M059J (cell line): ENCODE measurements around the gene TFDP1. TPM values are rescaled to one million over a fixed set of nuclear protein-coding genes. Genes with fewer than 3 reads are reported as not detected.

ENCODE experiments used
- DNase-seq: peaks from one replicate; pipeline ENCODE4 v3.0.0-alpha.2; 2012; ENCODE audit warnings: low read depth
- total RNA-seq: library from RNA; depleted of rRNA; stranded (reverse); fragments of >200 nt; shearing (Covaris generic); gene quantifications from 2 replicates; pipeline ENCODE4 v1.2.3, GENCODE V29; 2014

Gene TFDP1
- total RNA-seq, 1 experiment from 2014 or later, result 116 TPM

DNA sequence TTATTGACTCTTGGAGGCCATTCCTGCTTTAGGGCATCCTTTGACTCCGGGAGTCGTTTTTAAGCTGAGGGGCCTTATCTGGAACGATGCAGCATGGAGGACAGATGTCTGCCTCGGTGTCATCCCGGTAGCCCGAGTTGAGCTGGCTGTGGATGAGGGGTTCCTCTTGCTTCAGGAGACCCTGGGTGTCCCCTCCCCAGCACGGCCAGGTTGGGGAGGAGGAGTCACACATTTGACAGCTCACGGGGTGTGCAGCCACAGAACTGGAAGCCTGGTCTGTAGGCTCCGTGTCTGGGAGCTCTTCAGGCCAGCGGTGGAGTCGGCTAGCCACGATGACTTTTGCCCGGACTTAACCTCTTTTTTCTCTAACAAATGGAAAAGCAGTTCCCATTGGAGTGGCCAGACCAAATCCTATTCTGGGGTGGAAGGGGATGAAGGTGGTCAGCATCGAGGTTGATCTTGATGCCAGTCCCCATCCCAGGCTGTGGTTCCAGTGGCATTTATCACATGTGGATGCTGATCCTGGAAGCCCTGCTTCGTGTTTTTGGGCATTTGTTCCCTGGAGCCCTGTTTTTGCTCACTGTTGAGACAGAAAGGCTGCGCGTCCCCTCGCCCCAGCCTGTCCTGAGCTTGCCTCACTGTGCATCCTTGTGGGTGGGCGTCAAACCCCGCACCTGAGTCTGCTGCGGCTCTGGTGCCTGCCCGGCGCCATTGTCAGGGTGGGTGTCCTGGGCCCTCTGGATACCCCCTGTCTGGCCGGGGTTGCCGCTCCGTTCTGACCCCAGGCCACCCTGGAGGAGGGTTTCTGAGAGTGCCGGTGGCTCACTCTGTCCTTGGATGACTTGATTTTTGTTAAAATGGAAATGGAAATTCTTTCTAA, 12.0 kb downstream of the TFDP1 start:
- DNase-seq, result no peak

DNA sequence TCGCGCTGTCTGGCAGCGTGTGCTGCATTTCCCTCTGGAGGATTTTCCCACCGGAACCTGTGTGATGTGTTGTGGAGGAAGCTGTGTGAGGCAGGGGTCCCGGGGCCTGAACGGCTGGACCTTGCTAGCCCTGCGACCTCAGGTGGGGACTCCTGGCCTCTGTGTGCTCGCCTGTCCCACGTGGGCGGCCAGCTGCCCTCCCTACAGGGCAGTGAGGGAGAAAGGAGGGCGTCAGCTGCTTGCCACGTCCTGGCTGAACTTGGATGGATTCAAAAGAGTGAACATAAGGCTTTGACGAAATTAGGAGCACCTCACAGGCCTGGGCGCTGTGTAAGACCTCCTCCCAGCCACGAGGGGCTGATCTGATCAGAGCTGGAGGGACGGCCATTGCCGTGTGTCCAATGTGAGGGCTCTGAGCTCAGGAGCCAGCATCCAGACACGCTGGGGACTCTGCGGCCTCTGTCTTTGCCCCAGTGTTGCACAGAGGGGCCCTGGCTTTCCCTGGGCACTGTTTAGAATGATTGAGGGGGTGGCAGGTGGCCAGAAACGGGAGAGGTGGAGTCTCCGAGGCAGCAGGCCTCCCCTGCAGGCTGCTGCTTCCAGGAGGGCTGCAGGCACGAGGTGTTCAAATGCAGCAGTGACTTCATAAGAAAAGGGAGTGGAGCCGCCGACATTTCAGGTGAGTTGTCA, 13.0 kb downstream of the TFDP1 start:
- no peak for DNase-seq

DNA sequence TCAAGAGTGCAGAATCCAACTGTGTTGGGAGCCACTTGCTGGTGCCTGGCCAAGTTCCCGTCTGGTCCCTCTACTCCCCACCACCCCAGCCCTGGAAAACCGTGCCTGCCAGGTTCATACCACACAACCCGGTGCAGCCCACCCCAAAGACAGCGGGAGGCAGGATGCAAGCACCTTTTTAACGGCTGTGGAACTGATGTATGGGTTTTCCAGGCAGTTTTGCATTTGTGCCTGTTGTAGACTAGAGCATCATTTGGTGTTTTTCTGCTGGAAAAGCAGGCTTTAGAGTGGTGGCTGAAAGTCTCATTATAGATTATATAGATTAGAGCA, 13.5 kb downstream of the TFDP1 start:
- DNase-seq, result no peak

DNA sequence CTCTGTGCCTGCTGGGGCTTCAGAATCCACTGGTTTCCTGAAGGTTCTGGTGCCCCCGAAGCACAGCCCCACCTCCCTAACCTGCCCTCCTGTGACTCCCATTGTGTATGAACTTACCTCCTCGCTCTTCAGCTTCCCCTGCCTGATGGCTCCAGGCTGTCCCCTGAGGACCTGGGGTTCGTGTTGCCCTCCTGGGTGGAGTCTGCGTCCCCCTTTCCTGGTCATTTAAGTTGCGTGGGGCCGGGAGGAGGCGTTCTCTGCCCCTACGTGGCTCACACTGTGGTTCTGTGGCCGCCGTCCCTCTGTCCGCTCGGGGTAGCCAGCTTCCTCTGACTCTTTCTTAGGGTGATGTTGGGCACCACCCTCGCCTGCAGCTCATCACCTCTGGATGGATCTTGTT, 13.9 kb downstream of the TFDP1 start:
- DNase-seq, result no peak

DNA sequence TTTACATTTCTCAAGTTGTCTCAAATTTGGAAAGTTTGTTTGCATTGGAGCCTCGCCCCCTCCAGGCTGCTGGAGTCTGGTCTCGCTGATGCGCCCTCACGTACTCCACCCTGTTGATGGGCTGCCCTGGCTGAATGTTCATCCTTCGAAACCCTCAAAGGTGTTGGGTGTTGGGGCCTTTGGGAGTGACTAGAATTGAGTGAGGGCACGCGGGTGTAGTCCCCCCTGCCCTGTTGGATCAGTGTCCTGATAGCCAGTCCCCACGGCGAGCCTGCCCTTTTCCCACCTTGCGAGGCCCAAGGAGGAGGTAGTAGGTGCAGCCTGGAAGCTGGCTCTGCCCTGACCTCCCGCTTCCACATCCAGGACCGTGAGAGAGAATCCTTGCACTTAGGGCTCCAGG, 14.8 kb downstream of the TFDP1 start:
- no peak for DNase-seq

DNA sequence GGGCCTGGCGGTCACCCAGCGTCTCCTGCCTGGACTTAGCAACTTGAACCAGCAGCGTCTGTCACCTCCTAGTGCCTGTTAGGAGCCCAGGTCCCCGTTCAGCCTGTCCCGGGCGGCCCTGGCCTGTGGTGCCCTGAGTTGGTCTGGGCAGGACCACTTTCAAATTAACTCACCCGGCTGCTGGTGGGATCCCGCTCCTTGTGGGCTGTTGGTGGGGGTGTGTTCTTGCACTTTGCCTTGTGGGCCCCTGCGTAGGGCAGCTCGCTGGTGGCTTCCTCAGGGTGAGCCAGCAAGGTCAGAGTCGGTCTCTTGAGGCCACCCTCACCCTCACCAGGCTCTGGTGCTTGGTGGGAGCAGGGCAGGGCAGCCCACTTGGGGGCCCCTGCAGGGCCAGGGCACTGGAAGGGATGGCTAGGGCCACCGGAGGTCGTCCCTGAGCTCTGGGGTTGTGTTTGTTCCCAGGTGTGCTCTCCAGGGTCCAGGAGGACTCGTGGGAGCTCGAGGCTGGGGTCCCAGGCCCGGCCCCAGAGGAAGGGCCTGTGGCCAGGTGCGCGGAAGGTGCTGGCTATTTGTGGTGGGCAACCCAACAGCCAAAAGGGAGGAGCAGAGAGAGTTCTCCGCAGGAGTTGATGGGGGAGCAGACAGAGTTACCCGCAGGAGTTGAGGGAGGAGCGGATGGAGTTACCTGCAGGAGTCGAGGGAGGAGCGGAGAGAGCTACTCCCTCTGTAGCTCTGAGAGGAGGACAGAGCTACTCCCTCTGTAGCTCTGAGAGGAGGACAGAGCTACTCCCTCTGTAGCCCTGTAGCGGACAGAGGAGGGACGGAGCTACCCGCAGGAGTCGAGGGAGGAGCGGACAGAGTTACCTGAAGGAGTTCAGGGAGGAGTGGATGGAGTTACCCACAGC, 16.9 kb downstream of the TFDP1 start:
- no peak for DNase-seq

DNA sequence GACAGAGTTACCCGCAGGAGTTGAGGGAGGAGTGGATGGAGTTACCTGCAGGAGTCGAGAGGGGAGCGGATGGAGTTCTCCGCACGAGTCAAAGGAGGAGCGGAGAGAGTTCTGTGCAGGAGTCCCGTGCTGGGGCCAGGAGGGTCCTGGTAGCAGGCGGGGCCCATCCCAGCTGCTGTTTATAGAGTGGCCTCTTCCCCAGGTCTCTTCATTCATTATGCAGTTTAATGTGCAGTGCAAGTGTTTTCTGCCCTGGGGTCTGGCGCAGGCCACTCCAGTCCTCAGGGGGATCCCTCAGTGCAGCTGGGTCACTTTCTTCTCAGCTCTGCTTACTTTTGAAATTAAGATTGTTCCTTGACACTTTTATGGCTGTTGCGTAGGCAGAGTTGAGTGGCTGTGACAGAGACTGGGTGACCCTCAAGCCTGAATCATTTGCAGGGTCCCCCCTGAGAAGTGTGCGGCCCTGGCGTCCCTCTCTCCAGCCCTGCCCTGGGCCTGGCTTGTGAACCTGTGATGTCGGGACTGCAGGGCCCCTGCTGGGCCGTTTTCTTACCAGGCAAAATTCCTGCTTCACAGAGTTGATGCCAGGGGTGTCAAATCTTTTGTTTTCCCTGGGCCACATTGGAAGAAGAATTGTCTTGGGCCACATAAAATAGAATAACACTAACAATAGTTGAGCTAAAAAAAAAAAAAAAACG, 17.9 kb downstream of the TFDP1 start:
- DNase-seq, result no peak

DNA sequence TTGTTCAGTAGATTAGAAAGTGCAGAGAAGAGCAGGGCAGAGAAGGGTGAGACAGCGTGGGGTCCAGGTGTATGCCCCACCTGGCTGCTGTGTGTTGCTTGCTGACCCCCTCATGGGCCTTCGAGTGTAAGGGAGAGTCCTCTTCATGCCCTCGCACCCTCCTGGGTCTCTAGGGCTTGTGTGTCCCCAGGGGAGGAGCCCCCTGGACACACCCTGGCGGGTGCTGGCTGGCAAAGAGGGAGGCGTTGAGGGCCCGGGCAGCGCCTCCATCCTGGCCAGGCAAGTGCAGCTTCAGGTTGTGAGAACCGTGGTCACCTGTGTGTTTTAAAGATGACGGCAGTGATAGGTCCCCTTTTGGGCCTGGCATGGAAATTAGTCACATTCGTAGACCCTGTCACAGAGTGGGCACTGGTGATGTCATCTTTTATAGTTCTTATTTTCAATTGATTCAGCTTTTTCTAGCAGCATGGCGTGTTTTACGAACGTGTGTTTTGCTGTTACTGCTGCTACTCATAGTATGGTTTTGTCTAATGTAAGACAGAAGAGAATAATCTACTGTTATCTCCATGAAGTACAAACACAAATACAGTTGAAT, 18.7 kb downstream of the TFDP1 start:
- DNase-seq, result no peak

DNA sequence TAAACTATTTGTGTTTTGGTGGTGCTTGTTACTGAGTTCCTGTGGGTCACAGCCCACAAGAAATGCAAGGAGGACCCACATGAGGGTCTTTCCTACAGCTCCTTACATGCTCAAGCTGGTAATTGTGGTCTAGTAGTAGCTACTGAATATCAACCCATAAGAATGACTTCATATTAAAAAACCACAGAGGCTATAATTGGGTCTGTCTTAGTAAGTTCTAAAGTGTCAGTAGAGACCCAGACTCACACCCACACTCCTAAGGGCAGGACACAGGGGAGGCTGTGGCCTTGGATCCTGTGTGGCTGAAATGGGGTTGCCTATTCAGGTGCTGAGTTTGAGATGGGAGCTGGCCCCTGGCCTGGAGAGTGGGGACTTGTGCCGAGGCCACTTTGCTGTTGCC, 19.6 kb downstream of the TFDP1 start:
- DNase-seq, result no peak

DNA sequence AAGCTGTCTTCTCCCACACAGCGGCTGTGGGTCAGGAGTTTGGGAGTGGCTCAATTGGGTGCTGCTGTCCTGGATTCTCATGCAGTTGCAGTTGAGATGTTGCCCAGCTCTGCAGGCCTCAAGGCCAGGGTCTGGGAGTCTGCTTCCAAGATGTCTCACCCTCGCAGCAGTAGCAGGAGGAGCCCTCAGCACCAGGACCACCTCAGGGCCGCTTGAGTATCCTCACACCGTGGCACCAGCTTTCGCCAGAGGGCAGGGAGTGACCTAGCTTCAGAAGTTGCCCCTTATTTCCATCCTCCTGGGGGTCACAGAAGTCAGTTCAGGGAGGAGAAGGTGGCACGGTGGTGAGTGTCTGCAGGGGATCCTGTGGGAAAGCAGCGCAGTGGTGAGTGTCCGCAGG, 20.9 kb downstream of the TFDP1 start:
- no peak for DNase-seq

DNA sequence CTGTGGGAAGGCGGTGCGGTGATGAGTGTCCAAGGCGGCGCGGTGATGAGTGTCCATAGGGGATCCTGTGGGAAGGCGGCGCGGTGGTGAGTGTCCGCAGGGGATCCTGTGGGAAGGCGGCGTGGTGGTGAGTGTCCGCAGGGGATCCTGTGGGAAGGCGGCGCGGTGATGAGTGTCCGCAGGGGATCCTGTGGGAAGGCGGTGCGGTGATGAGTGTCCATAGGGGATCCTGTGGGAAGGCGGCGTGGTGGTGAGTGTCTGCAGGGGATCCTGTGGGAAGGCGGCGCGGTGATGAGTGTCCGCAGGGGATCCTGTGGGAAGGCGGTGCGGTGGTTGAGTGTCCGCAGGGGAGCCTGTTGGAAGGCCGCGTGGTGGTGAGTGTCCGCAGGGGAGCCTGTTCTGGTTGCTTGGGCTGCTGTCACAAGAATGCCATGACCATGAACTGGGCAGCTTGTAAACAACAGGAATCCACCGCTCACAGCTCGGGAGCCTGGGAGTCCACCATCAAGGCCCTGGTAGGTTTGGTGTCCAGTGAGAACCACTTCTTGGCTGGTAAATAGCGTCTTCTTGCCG, 21.4 kb downstream of the TFDP1 start:
- no peak for DNase-seq

DNA sequence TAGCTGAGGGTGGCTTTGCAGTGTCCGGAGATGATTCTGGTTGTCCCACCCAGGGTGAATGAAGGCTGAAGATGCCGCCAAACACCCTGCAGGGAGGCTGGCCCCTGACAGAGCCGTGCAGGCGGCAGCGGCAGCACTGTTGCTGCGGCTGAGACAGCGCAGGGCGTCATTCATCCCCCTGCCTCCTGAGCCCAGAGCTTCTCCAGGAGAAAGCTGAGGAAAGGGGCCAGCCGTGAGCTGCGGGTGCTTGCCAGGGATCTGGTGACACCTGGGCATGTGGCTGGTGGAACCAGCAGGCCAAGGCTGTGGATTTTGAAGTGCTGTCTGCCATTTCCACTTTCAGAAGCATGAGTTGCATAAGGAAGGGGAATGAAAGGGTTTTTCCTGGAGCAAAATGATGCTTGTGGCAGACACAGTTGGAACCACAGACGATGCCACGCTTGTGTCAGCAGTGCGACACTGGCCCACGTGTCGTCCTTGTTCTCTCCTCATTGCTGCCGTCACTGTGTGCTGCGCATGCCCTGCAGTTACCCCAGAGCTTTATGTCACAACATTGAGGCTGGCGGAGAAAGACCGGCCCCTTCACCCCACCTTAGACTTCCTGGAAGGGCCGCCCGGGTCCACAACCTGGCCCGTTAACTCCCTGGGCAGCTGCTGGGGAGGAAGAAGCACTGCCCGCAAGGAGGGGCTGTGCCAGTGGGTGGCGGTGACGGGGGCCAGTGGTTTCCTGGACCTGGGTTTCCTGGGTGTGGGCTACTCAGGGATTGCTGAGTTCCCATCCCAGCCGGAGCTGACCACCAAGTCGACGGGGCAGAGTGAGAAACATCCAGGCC, 22.7 kb downstream of the TFDP1 start:
- no peak for DNase-seq

DNA sequence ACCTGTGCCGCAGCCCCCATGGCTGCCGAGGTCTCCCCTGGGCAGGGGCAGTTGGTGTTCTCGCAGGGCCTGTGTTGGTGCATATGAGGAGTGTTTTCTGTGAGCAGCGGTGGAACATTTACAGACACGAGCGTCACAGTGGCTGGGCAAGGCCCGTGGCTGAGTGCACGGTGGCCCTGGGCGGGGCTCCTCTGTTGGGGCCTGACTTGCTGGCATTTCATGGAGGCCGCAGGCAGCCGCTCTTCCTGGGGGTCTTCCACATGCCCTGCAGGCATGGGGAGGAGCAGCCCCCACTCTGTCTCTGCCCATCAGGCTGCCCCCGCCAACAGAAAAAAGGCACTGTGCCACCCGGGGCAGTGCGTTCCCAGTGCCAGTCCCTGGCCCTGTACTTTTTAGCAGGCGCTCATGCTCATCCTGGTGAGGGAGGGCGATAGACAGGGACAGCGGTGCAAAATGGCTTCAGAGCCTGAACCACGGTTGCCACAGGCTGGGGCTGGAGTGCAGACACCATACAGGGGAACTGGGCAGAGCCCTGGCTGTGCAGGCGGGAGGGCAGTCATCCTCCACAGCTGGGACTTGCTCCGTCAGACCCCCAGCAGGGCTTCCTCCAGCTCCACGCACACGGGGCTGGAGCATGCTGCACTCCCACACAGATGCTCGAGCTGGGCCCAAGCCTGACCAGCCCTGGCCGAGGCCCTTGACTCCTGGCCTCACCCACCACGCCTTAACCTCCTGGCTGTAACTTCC, 23.5 kb downstream of the TFDP1 start:
- DNase-seq, result no peak

DNA sequence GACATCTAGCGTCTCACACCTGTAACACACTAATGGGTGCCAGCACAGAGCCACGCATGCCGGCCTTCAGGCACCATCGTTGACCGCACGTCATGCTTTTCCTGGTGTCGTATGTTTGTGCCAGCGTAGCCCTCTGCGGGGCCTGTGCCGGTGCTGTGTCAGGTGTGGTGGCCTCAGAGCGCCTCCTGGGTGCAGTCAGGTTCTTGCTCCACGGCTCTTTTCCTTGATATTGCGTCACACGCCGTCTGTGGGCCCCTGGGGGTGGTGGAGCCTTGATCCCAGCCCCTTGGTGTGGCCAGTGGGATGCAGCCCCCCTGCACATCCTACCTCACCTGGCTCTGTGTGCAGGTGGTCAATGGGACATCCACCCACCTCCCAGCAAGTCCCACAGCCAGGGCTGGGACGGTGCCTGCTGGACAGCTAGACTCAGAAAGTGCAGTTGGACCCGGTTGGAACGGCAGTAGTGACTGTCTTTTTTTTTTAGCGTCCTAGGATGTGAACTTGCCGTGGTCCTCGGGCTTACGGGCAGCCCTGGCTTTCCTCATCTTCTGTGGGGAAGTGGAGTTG, 24.5 kb downstream of the TFDP1 start:
- DNase-seq, result no peak

DNA sequence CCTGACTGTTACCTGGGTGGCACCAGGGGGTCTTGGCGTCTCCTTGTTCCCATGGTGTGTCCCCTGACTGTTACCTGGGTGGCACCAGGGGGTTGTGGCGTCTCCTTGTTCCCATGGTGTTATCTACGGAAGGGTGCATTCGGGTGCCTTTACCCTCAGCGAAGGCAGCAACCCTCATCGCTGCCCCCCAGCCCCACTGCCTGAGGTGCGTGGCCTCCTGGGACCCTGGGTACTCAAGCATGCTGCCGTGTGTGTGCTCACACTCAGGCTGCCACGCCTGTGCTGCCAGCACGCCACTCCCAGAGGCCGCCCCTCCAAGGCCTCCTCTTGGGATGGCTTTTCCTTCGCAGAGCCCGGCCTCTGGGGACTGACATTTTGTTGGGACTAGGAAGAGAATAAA, 25.1 kb downstream of the TFDP1 start:
- DNase-seq, result no peak

DNA sequence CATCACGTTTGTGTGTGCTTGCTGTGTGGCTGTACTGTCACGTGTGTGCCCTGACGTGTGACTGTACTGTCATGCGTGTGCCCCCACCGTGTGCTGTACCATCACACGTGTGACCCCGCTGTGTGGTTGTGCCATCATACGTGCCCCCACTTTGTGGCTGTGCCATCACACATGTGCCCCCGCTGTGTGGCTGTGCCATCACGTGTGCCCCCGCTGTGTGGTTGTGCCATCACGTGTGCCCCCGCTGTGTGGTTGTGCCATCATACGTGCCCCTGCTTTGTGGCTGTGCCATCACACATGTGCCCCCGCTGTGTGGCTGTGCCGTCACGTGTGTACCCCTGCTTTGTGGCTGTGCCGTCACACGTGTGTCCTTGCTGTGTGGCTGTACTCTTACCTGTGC, 25.7 kb downstream of the TFDP1 start:
- no peak for DNase-seq

DNA sequence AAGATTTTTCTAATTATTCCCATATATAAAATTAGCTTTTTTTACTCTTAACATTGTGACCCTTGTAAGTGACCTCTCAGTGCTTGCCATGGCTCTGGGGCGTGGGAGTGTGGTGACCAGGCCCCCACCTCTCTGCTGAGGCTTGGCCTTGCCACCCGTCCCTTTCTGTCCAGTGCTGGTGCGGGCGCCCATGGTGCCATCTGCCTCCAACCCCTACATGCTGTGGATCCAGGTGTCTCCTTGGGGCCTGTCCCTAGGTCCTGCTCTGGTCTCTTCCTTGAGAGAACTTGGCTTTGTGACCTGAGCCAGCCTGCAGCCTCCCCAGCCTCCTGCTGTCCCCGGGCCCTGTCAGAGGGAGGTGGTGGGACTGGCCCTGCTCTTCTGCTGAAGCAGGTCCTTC, 27.4 kb downstream of the TFDP1 start:
- DNase-seq, result no peak

DNA sequence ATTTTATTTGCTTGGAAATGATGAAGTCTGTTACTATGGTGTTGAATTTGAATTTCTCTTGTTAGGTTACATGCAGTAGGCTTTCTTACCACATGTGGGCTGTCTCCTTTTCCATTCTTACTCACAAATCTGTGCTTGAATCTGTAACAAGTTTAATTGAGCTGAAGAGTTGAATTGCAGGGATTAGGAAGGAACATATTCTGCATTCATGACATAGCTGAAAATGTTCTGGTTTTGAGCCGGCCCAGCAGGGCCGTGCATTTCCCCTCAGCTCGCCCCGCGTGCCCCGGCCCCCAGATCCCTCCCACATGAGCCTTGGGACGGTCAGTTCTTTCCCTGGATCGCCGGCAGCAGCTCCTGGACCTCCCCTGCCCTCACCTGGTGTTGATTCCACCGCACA, 28.1 kb downstream of the TFDP1 start:
- DNase-seq, result no peak

DNA sequence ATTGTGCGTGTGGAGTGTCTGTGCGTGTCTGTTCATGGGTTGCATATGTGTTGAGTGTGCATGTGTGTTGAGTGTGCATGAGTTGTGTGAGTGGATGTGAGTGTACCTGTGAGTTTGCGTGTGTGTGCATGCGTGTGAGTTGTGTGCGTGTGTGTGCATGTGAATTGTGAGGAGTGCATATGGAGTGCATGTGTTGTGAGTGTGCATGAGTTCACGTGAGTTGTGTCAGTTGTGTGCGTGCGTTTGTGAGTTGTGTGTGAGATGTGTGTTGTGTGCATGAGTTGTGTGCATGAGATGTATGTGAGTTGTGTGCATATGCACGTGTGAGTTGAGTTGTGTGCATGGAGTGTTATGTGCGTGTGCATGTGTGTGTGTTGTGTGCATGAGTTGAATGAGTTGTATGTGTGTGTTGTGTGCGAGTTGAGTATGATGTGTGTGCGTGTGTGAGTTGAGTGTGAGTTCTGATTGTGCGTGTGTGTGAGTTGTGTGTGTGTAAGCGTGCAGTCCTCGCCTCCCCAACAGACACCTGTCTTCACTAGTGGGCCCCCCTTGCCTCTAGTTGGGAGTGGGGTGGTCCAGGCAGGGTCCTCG, 29.3 kb downstream of the TFDP1 start:
- no peak for DNase-seq
